C4-2B (cell line): ENCODE measurements around the gene OPN1MW2.
"Not testable (repeated sequence)": the region's sequence is repeated elsewhere in the genome, so short reads cannot be mapped to it uniquely, and the experiment has no call there.

Experiments used
- H3K27ac ChIP-seq: fragments of 450-650 bp; 2 replicates; pipeline ENCODE4 v1.5.1; 2017
- TF ChIP-seq, protein P1 (sequence below): fragments of 450-650 bp; conservative IDR thresholded peaks from 2 replicates; pipeline ENCODE4 v1.5.1; 2017; ENCODE audit warnings: mild to moderate bottlenecking

OPN1MW2 gene

DNA sequence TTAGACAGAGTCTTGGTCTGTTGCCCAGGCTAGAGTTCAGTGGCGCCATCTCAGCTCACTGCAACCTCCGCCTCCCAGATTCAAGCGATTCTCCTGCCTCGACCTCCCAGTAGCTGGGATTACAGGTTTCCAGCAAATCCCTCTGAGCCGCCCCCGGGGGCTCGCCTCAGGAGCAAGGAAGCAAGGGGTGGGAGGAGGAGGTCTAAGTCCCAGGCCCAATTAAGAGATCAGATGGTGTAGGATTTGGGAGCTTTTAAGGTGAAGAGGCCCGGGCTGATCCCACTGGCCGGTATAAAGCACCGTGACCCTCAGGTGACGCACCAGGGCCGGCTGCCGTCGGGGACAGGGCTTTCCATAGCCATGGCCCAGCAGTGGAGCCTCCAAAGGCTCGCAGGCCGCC is at the start of gene OPN1MW2:
Gene OPN1MW2, plus strand, starts transcription at position 301 of the 400 bp plus-strand sequence. Its CDS starts 60 bp downstream, at position 361.
- not testable (repeated sequence) for H3K27ac ChIP-seq

DNA sequence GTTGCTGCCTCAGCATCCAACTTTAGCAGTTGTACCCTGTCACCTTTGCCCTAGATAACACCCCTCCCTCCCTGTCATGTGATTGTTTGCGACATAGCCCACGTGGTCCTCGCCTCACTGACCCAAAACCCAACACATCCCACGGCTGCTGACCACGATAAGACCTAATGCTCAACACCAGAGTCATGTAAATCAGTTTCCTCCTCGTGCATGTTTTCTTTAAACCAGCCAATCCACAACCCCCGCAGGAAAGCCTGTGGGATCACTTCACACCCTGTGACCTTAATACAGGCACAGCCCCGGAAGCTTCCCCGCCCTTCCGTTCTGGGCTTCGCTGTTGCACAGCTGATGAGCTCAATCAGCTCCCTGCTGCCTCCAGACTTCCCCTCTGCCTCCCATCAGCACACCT is 47.0 kb upstream of the OPN1MW2 start:
- H3K27ac ChIP-seq = not testable (repeated sequence)

DNA sequence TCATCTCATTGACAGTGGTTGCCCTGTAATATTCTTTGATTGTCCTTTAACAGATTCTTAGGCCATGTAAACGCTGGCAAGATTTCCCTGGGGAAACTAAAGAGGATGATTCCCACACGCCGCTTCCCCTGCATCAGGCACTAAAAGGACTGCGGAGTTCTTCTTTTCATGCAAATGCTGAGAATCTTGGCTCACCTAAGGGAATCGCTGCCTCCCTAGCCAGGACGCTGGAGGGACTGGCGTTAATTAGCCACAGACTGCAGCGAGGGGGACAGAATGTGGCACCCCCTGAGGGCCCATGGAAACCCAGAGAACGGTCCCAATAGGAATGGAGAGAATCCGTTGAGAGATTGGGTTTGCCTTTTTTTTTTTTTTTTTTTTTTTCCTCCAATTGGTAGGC is 45.2 kb upstream of the OPN1MW2 start:
- not testable (repeated sequence) for H3K27ac ChIP-seq

DNA sequence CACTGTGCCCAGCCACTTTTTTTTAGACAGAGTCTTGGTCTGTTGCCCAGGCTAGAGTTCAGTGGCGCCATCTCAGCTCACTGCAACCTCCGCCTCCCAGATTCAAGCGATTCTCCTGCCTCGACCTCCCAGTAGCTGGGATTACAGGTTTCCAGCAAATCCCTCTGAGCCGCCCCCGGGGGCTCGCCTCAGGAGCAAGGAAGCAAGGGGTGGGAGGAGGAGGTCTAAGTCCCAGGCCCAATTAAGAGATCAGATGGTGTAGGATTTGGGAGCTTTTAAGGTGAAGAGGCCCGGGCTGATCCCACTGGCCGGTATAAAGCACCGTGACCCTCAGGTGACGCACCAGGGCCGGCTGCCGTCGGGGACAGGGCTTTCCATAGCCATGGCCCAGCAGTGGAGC is 37.3 kb upstream of the OPN1MW2 start, which contains the start of gene OPN1MW:
Gene OPN1MW, plus strand, starts transcription at position 301 of the 400 bp plus-strand sequence. Its CDS starts 82 bp downstream, at position 383.
- not testable (repeated sequence) for H3K27ac ChIP-seq

DNA sequence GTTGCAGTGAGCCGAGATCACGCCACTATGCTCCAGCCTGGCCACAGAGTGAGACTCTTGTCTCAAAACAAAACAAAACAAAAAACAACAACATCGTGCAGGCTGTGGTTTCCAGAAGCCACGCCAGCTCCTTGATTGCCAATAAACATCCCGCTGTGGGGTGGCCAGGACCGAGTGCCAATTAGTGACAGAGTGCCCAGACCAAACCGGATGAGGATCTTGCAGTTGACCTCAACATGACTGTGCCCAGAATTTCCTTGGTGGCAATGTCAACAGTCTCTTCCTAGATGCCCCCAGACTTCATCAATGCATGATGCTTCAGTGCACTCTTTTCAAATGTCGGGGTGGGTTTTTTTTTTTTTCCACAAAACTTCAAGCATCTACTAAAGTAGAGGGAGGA is 35.8 kb upstream of the OPN1MW2 start:
- not testable (repeated sequence) for H3K27ac ChIP-seq

DNA sequence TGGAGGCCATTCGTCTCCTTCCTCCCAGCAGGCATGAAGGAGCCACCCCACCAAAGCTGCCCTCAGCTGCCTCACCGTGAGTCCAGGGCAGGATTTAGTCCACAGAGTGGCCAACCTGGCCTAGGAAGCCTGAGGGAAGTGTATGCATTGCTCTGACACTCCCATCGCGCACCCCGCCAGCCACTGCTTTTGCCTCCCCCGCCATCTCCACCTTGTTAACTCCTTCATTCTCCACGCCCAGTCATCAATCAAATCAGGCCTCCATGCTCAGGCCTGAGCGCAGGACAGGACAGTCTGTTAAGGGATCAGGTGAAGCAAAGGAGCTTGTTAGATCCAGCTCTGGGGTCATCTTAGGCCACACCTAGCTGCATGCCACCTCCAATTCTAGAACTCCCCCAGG is 26.7 kb upstream of the OPN1MW2 start:
- not testable (repeated sequence) for H3K27ac ChIP-seq

DNA sequence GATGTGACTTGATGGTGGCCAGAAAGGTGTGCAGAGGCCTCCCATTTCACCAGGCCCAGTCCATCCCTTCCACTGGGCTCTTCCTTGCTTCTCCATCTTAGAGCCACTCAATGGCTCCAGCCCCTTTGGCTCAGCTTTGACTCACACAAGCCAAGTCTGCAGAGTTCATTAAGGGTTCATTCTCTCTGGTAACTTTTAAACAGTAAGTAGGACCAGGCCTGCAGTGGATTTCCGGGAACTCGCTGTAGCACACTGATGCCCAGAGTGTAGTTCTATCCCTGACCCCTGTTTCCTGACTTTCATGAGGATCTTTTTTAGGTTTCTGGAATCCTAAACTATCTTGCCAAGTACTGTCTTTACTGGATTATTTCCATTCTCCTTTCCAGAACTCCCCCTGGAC is 25.2 kb upstream of the OPN1MW2 start:
- not testable (repeated sequence) for H3K27ac ChIP-seq

DNA sequence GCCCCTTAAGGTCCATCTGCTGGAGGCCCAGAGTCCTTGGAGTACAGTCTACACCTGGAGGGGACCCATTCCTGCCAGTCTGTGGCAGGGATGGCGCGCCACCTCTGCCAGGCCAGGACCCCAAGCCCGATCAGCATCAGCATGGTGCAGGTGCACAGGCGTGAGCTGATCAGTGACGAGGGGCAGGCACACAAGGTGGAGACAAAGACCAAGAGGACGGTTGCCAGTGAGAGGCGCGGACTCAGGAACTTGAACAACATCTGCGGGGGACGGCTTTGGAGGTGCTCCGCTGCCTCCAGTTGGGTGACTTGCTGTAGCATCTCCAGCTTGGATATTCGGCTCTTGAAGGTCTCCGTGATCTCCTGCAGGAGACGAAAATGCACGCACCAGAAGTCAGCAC is 23.1 kb upstream of the OPN1MW2 start:
- H3K27ac ChIP-seq = not testable (repeated sequence)

DNA sequence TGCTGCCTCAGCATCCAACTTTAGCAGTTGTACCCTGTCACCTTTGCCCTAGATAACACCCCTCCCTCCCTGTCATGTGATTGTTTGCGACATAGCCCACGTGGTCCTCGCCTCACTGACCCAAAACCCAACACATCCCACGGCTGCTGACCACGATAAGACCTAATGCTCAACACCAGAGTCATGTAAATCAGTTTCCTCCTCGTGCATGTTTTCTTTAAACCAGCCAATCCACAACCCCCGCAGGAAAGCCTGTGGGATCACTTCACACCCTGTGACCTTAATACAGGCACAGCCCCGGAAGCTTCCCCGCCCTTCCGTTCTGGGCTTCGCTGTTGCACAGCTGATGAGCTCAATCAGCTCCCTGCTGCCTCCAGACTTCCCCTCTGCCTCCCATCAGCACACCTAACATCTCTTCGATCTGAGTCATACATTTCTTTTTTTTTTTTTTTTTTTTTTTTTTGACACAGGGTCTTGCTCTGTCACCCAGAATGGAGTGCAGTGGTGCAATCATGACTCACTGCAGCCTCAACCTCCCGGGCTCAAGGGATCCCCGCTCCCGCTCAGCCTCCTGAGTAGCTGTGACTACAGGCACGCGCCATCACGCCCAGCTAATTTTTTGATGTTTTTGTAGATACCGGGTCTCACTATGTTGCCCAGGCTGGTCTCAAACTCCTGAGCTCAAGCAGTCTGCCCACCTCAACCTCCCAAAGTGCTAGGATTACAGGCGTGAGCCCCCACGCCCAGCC is 9.7 kb upstream of the OPN1MW2 start:
- not testable (repeated sequence) for H3K27ac ChIP-seq

DNA sequence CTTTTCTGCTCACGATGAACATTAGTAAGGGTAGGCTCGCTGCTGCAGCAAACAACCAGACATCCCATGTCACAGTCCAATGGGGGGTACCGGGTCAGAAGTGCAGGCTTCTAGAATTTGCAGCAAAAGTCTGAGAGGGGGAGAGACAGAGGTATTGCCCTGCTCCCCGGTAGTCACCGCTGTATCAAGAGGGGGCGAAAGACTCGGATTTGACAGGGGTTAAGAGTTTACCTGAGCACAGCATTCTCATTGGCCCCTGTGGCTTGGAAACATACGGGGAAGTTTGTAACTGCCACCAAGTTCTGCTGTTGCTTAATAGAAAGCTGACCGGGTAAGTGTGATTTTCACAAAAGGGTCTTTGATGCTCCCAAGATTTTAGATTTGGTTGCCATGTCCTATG is 8.5 kb upstream of the OPN1MW2 start:
- not testable (repeated sequence) for H3K27ac ChIP-seq

DNA sequence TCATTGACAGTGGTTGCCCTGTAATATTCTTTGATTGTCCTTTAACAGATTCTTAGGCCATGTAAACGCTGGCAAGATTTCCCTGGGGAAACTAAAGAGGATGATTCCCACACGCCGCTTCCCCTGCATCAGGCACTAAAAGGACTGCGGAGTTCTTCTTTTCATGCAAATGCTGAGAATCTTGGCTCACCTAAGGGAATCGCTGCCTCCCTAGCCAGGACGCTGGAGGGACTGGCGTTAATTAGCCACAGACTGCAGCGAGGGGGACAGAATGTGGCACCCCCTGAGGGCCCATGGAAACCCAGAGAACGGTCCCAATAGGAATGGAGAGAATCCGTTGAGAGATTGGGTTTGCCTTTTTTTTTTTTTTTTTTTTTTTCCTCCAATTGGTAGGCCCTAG is 8.1 kb upstream of the OPN1MW2 start:
- H3K27ac ChIP-seq = not testable (repeated sequence)

DNA sequence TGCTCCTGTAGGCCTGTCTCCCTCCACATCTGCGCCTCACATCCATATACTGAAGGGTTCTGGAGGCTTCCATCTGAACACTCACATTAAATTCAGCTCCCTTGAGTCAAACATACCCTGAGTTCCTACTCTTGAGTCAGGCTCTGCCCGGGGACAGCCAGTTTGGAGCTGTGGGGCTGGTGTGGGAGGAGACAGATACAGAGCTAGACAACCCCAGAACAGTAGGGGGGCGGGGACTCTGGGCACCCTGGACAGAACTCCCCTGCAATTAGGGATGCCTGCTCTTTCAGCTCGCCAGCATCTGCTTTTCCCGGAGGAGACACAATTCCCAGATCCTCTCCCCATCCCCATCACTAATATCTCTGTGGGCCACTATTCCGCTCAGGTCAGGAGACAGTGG is 5.7 kb downstream of the OPN1MW2 start:
- H3K27ac ChIP-seq = not testable (repeated sequence)

DNA sequence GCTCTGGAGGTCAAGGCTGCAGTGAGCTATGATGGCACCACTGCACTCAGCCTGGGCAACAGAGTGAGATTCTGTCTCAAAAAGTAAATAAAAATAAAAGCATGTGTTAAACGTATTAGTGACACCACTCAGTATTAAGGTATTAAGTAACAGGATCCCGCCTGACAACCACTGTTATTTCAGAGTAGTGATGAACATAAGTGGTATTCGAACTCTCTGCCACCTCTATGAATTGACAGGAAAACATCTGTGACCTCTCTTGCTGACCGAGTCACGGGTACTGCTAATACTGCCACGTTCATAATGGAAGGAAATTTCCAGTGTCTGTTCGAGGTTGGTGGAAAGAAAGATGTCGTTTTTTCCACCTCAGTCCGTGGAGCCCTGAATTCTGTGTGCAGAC is 7.2 kb downstream of the OPN1MW2 start:
- not testable (repeated sequence) for H3K27ac ChIP-seq

DNA sequence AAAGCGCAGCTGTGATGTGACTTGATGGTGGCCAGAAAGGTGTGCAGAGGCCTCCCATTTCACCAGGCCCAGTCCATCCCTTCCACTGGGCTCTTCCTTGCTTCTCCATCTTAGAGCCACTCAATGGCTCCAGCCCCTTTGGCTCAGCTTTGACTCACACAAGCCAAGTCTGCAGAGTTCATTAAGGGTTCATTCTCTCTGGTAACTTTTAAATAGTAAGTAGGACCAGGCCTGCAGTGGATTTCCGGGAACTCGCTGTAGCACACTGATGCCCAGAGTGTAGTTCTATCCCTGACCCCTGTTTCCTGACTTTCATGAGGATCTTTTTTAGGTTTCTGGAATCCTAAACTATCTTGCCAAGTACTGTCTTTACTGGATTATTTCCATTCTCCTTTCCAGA is 11.9 kb downstream of the OPN1MW2 start:
- H3K27ac ChIP-seq = not testable (repeated sequence)

DNA sequence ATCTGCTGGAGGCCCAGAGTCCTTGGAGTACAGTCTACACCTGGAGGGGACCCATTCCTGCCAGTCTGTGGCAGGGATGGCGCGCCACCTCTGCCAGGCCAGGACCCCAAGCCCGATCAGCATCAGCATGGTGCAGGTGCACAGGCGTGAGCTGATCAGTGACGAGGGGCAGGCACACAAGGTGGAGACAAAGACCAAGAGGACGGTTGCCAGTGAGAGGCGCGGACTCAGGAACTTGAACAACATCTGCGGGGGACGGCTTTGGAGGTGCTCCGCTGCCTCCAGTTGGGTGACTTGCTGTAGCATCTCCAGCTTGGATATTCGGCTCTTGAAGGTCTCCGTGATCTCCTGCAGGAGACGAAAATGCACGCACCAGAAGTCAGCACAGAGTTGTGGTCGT is 14.1 kb downstream of the OPN1MW2 start:
- not testable (repeated sequence) for H3K27ac ChIP-seq

DNA sequence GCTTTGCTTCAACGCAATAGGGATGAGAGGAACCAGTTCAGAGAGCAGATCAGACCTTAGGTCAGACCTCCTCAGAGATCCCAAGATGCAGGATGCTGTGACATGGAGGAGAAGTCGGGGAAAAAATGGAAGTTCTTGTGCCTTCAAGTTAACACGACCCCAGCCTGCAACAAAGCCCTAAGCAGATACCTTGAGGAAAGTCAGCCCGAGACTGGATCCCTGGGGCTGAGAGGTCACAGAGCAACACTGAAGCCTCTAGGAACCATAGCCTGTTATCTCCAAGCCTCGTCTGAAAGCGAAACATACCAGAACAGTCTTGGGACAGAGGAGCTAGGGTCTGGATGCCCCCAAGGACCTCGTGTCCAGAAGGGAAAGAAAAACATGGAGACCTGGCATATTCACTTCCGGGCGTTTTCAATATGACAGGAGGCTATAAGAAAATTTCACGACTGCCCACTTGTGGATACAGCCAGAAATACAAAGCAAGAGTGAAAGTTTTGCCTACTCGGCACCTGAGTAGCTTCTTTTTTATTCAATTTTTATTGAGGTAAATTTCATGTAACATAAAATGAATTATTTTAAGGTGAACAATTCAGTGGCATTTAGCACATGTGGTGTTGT is 19.5 kb downstream of the OPN1MW2 start:
- not testable (repeated sequence) for H3K27ac ChIP-seq
- TF ChIP-seq, protein P1, sequence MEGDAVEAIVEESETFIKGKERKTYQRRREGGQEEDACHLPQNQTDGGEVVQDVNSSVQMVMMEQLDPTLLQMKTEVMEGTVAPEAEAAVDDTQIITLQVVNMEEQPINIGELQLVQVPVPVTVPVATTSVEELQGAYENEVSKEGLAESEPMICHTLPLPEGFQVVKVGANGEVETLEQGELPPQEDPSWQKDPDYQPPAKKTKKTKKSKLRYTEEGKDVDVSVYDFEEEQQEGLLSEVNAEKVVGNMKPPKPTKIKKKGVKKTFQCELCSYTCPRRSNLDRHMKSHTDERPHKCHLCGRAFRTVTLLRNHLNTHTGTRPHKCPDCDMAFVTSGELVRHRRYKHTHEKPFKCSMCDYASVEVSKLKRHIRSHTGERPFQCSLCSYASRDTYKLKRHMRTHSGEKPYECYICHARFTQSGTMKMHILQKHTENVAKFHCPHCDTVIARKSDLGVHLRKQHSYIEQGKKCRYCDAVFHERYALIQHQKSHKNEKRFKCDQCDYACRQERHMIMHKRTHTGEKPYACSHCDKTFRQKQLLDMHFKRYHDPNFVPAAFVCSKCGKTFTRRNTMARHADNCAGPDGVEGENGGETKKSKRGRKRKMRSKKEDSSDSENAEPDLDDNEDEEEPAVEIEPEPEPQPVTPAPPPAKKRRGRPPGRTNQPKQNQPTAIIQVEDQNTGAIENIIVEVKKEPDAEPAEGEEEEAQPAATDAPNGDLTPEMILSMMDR = peak; percentile 20; the same call in 1 of the 2 replicates

DNA sequence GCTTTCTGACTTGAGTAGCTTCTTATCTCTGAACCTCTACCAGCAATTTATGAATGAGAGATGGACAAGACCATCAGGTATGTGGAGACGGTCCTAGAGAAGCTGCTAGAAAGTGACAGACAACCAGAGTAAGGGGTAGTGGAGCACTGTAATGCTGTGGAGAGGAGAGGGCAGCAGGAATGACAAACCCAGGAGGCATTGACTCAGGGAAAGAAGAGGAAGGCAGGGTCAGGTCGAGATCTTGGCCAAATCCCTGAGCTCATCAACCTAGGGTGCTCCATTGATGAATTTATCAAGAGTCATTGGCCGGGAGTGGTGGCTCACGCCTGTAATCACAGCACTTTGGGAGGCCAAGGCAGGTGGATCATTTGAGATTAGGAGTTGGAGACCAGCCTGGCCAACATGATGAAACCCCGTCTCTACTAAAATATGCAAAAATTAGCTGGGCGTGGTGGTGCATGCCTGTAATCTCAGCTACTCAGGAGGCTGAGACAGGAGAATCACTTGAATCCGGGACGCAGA is 20.5 kb downstream of the OPN1MW2 start:
- not testable (repeated sequence) for H3K27ac ChIP-seq

DNA sequence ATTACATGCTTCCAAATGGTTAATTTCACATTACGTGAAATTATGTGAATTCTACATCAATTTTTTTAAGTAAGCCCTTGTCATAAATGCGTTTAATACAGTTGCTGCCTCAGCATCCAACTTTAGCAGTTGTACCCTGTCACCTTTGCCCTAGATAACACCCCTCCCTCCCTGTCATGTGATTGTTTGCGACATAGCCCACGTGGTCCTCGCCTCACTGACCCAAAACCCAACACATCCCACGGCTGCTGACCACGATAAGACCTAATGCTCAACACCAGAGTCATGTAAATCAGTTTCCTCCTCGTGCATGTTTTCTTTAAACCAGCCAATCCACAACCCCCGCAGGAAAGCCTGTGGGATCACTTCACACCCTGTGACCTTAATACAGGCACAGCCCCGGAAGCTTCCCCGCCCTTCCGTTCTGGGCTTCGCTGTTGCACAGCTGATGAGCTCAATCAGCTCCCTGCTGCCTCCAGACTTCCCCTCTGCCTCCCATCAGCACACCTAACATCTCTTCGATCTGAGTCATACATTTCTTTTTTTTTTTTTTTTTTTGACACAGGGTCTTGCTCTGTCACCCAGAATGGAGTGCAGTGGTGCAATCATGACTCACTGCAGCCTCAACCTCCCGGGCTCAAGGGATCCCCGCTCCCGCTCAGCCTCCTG is 28.0 kb downstream of the OPN1MW2 start:
- not testable (repeated sequence) for H3K27ac ChIP-seq

DNA sequence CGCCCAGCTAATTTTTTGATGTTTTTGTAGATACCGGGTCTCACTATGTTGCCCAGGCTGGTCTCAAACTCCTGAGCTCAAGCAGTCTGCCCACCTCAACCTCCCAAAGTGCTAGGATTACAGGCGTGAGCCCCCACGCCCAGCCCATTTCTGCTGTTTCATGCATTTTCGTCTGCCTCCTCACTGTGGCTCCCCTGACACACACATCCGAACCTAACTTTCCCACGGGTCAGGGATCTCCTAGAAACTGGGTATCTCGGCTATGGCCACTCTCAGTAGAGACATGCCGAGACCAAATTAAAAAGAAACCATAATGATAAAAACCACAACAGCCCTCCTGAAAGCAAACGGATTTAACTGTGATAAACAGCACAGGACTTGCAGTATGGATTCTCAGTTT is 28.5 kb downstream of the OPN1MW2 start:
- H3K27ac ChIP-seq = not testable (repeated sequence)

DNA sequence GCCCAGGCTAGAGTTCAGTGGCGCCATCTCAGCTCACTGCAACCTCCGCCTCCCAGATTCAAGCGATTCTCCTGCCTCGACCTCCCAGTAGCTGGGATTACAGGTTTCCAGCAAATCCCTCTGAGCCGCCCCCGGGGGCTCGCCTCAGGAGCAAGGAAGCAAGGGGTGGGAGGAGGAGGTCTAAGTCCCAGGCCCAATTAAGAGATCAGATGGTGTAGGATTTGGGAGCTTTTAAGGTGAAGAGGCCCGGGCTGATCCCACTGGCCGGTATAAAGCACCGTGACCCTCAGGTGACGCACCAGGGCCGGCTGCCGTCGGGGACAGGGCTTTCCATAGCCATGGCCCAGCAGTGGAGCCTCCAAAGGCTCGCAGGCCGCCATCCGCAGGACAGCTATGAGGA is 37.7 kb downstream of the OPN1MW2 start, which contains the start of gene OPN1MW3:
Gene OPN1MW3, plus strand, starts transcription at position 301 of the 400 bp plus-strand sequence. Its CDS starts 38 bp downstream, at position 339.
- not testable (repeated sequence) for H3K27ac ChIP-seq

DNA sequence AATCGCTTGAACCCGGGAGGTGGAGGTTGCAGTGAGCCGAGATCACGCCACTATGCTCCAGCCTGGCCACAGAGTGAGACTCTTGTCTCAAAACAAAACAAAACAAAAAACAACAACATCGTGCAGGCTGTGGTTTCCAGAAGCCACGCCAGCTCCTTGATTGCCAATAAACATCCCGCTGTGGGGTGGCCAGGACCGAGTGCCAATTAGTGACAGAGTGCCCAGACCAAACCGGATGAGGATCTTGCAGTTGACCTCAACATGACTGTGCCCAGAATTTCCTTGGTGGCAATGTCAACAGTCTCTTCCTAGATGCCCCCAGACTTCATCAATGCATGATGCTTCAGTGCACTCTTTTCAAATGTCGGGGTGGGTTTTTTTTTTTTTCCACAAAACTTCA is 39.2 kb downstream of the OPN1MW2 start:
- H3K27ac ChIP-seq = not testable (repeated sequence)
